Renal cortical epithelial cell (primary cell): ENCODE data around the gene MLYCD. TPM values are rescaled to one million over a fixed set of nuclear protein-coding genes. Genes with fewer than 3 reads are reported as not detected.
A peak's percentile ranks its signal among the peaks of the same experiment; 100 is the strongest.

ENCODE experiments used
- DNase-seq: peaks from one replicate; pipeline ENCODE4 v3.0.0-alpha.2; 2011; ENCODE audit warnings: low read depth
- total RNA-seq: library from RNA; depleted of rRNA; stranded (reverse); fragments of >200 nt; gene quantifications from 2 replicates; pipeline ENCODE4 v1.2.3, GENCODE V29; 2014

MLYCD gene
- total RNA-seq, 1 donor from 2014 or later = 7.1 TPM

DNA sequence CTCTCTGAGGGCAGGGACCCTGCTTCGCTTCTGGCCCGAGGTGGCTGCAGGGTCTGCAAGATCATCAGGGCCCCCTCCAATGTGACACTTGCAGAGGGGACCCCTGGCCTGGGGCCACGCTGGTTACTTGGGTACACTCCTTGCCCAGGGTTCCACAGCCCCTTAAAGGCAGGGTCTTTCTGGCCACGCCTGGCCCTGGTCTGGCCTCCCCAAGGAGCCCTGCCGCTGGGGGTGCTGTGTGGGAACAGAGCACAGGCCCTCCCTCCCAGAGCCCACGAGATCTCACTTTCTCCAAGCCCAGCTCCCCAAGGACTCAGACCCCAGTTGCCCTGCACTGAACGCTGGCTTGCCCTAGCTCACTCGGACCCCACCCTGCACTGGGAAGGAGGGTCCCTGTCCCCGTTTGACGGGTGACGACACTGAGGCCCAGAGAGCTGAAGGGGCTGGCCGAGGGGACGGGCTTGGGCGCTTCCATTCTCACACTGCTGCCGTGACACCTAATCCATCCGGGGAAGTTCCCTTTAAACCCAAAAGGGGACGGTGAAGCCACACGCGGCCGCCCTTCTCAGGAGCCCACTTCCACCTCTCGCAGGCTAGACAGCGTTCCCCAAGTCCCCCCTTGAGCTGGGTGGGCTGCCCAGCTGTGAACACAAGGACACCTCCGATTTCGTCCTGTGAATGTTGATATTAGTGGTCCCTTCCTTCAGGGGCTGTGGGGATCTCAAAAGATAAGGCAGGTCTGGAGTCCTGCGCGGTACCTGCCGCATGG, 27.2 kb downstream of the MLYCD start:
- no peak for DNase-seq

DNA sequence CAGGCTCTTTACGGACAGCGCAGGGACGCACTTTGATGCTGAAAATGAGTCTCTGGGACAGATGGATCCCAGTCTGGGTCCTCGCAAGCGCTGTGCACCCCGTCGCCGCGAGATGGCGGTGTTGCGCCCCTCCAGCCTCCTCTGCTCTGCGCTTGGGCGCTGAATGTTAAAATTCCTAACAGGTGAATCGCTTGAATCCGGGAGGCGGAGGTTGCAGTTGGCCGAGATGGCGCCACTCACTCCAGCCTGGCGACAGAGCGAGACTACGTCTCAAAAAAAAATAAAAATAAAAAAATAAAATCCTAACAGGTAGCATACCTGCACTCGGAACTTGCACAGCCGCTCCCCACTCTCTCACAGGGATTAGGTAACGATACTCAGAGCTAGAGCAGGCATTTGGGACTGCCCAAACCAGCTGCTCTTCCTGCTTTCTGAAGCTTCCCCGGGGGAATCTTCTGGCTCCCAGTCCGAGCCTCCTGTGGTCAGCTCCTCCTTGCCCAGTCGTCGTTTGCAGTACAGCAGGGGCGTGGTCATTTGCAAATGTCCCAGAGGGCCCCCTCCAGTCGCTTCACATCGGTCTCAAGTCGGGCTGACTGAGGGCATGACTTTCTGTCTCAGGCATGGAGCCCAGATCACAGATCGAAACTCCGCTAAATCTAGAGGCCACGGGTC, 27.9 kb downstream of the MLYCD start:
- peak; percentile 71 for DNase-seq

GRCh38 chr16:83928341-83929055, 29.6 kb downstream of the MLYCD start:
- peak; percentile 92 for DNase-seq

DNA sequence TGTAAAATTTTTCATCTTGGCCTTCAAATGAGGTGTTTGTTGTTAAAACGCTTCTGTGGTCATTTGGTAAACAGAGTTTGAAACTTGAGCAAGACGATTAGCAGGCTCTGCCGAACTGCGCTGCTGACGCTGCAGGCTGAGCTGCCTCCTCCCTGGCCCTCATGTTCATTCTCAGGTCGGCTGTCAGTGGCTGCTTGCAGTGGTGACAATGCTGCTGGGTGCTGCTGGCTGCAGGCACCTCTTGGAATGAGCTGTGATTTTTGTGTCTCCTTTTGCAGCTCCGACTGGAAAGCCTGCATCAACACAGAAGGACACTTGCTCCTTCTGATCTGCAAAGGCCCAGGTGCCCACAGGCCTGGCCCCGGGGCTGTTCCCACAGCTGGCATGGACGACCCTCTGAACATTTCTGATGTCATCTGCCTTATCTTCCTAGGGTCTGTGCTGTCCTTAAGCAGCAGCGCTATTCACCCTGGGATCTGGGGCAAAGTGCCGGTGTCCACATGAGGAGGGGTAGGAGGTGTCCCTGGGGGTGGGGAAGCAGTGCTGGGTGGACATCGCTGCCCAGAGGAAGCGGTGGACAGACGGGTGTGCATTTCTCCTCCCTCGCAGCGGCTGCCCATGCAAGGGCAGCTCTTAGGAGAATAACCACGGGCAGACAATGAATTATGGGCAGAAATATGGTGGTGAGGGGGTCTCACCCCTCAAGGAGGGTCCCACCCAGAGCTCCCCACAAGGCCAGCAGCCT, 31.1 kb downstream of the MLYCD start:
- DNase-seq = no peak

GRCh38 chr16:83930730-83931500, 32.0 kb downstream of the MLYCD start:
- DNase-seq = no peak

- no peak for DNase-seq
These were observed 32.6 kb downstream of the MLYCD start for GRCh38 chr16:83931556-83931955.

- DNase-seq = no peak
These were observed 33.4 kb downstream of the MLYCD start for GRCh38 chr16:83932304-83932703.

DNA sequence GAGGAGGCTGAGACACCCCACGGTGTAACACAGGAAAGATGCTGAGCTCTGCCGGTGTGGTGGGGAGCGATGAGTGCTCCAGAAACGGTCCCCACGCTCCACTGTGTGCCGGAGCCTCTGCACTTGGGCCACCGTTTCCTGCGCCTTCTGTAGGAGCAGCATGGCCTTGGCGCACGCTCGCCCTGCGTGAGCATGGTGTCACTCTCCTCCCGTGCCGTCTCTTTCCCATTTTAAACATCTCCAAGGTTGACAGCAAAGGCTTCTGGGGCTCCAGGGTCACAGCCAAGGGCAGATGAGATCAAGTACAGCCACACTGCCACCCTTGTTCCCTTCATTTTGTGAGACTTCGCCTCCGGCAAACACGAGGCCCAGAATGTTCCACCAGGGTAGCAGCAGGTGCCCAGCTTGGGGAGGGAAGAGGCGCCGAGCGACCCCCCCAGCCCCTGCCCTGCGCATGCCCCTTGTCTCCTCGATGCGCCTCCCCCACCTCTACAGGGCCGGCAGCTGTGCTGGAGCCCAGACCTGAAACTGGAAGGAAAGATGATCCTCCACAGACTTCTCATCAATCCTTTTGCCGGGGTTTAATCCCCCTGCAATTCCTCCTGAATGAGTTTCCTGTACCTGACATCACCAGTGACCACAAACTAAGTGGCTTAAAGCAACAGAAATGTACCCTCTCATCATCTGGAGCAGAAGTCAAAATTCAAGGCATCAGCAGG, 34.2 kb downstream of the MLYCD start:
- DNase-seq = no peak

GRCh38 chr16:83933885-83934683, 35.2 kb downstream of the MLYCD start:
- DNase-seq = no peak

- DNase-seq = no peak
These were observed 35.7 kb downstream of the MLYCD start for GRCh38 chr16:83934684-83934977.

- DNase-seq = no peak
These were observed 36.3 kb downstream of the MLYCD start for GRCh38 chr16:83935005-83935857.

- DNase-seq = no peak
These were observed 36.9 kb downstream of the MLYCD start for GRCh38 chr16:83935858-83936255.

GRCh38 chr16:83936581-83937165, 37.8 kb downstream of the MLYCD start:
- DNase-seq = no peak

DNA sequence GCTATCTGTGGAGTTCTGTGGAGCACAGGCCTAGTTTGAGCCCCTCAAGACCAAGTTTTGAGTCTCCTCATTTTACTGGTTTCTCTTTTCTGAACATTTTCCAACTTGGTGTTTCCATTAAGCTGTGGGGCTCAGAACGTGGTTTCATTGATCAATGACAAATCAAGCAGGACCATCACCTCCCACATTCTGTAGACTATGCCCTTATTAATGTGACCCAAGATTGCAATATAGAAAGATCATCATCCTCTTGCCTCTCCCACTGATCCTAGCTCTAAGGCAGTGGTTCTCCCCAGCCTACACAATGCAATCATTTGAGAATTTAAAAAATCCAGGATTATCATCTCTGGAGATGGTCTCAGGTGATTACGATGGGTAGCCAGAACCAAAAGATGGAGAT, 38.4 kb downstream of the MLYCD start:
- DNase-seq = no peak

GRCh38 chr16:83937922-83938885, 39.3 kb downstream of the MLYCD start:
- DNase-seq = no peak

DNA sequence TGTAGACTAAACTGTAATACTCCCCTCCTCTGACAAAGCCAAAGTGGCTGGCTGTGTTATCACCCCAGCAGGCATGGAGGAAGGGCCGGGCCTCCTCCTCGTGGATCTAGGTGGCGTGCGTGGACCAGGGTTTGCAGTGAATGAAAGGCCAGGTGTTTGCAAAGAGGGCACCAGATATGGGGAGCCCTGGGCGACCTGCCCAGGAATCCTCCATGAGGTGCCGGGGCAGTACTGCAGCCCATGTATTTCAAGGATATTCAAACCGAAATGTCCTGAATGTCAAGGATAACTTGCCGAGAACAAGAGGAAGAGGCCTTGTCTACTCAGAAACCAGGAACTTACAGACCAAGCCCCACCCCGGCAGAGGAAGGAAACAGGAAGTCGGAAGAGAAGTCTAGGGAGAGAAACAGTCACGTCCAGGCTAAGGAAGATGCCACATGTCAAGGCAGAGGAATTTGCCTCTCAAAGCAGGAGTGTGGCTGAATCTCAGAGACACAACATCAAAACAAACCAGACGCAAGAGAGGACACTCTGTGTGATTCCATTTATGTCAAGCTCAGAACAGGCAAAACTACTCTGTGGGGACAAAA, 40.4 kb downstream of the MLYCD start:
- no peak for DNase-seq

- DNase-seq = no peak
These were observed 41.2 kb downstream of the MLYCD start for GRCh38 chr16:83940119-83940518.
